GM21717 (cell line): ENCODE measurements around the gene MRPL39.

ENCODE experiments used
- ATAC-seq: cut with Tn5 transposase; IDR thresholded peaks from one replicate; pipeline ENCODE4 v1.9.1; 2021; ENCODE audit warnings: mild to moderate bottlenecking, moderate library complexity; ENCODE audit not compliant: unreplicated experiment

Gene MRPL39

DNA sequence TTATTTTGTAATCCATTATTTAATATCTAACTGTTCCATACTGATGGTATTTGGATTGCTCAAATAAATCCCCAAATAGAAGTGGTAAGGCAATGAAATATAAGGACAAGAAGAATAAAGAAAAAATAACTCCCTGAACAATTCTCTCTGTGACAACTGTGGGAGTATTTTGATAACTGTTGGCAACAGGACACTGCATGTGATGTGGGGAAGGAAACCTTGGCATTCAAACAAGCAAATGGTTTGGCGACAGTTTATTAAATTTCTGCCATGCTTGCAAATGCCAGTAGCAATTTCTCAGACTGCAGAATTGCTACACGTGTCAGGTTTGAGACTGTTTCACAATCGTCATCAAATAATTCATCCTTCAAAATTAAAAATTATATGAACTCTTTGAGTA lies 8.6 kb upstream of the MRPL39 start:
- ATAC-seq: no peak

DNA sequence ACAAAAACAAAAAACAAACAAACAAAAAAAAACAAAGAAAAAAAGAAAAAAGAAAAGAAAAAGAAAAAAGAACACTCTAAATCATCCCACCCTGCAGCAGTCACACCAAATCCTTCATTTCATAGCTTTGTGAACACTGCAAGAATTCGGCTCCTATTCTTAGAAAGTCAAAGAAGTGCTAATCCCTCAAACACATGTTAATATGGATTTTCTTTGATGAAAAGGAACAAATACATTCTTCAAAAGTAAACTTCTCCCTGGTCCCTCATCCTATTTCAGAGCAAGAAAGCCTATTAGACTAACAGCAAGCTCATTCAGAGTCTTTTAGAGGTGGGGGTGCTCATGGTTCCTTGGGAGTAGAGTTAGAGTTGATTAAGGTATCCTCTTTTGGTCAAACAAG lies 7.2 kb upstream of the MRPL39 start:
- no peak for ATAC-seq

DNA sequence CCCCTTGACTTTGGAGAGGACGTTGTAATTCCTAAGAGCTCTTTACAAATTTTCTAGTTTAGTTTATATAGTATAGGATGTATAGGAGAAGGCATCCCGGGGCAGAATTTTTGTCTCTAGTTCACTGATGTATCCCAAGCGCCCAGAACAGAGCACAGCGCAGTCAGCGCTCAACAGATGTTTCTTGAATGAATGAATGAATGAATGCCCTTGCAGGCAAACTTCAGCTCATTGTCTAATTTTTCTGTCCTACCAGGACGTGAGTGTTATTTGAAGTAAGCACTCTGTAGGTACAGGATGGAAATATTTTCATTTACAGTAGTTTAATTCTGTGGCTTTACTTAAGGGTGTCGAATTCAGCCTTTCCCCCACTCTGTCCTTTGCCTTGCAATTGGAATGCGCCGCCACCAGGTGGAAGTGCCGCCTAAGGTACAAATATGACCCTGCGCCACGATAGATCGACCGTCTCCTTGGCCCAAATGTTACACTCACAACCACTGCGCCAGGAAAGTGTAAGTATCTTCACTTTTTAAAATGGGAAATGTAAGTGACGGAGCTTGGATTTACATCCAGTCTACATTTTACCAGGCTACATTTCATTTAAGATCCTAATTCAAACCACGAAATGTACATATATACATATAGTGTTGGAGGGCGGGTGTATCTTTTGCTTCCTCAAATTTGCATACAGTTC lies 910 bp upstream of the MRPL39 start:
- ATAC-seq: peak; percentile 73

DNA sequence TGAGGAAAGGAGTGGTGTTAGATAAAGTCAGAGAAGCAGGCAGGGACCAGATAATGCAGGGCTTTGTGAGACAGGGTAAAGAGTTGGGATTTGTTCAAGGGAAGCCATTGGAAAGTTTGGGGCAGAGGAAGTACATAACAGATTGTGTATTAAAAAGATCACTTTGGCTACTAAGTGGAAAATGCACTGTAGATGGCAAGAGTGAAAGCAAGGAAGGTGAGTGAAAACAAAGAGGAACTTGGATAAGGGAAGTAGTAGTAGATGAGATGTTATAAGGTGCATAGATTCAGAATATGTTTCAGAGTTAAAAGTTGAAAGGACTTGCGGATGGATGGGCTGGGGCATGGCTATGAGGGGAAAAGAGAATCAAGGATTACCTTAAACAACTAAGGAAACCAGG lies 17.4 kb downstream of the MRPL39 start:
- no peak for ATAC-seq

DNA sequence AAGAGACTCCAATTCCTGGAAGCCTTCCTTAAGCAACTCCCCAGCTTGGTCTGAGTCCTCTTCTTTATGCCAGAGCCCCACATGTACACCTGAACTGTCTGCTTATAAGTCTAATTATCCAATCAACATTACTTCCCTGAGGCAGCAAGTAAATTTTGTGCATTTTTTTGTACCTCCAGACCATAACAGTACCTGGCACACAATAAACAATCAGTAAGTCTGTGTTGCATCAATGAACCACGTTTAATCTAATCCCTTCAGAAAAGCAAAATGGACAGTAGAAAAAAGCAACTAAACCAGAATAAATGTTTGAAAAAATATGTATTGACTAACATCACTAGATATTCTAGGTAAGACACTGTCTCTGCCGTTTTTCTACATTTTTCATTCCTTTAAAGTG lies 20.5 kb downstream of the MRPL39 start:
- ATAC-seq: no peak

DNA sequence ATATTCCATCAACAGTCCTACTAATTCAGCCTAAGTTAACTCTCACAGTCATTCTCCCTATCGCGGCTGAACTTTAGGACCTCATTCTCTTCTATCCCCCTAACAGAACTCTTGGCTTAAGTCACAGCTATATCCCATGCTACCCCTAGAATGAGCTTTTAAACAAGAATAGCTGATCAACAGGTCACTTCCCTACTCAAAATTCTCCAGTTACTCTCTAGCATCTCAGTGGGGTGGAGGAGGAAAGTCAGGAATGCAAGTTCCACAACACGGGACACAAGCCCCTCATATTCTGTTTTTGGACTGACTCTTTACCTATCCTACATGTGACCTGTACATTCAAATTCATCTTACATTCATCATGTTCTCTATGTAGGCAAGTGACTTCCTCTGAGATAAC lies 21.0 kb downstream of the MRPL39 start:
- ATAC-seq: no peak

DNA sequence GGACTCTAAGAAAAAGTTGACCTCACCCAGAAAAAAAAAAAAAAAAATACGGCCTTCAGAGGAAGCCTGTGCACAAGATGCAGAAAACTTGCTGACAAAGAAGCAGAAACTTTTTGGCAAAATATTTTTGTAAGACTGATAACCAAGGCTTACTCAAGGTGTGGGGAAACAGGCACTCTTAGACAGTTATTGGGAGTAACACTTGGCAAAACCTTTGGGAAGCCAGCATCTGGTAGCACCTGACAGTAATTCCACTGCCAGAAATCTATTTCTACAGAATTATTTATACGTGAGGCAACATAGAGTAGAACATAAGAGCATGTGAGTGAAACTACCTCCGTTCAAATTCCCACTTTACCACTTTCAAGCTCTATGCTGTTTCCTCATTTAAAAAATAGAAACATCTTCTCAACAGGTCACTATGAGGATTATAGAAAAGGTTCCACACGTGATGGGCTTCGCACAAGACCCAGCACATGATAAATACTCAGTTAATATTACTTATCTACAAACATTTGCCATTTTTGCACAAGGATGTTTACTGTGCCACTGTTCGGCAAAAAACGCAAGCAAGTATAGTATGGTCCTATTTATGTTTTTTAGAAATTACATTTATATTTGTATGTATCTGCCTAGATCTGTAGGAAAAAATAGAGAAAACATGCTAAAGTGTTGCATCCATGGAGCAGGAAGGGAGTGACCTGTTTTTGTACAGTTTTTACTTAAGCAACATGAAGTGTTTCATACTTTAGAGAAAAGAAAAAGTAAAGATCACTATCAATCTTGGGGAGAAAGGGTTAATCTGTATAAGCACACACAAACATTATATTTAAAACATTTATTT lies 22.2 kb downstream of the MRPL39 start:
- ATAC-seq: no peak

DNA sequence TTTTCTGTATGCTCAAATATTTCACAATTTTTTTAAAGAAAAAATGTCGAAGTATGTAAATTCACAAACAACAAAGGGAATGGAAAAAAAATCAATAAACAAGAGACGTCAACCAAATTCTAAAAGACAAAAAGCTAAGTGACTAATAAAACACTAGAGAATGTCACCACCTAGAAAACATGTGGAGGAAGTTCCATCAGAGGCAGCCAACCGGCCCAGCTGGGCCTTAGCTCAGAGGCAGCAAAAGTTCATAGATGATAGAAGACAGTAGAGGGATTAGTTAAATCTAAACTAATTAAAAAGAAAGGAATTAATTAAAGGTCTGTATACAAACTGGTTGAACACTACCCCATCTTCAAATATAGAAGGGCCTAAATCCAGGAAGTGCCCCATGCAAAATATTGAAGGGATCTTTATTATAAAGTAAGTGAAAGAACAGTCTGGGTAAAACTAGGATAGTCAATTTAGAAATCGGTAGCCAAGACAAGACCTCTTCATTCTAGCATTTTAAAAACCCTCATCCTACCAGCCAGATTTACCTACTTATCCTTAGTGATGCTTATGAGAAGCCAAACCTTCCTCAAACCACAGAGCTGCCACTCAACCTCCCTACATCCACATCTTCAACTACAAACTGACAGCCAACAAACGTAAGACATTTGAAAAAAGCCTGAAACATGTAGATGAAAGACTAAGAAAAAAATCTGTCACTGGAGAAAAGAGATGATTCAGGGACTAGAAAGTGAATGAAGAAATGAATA lies 23.7 kb downstream of the MRPL39 start:
- ATAC-seq: no peak

DNA sequence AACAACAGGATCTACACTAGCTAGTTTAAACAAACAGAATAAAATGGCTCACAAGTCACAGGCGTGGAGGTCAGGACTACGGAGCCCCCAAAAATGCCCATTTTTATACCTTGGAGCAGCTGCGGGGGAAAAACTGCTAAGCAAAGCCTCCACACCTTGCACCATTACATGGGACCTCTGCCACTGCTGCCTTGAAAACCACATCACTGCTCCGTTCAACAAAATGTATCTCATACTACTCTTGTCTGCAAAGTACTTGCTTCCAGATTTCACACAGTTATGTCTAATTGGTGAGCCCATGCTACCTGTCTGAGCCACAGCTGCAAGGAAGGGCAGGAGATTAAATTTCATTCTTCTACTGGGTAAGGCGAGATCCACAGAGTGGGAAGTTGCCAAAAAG lies 24.4 kb downstream of the MRPL39 start:
- ATAC-seq: no peak

DNA sequence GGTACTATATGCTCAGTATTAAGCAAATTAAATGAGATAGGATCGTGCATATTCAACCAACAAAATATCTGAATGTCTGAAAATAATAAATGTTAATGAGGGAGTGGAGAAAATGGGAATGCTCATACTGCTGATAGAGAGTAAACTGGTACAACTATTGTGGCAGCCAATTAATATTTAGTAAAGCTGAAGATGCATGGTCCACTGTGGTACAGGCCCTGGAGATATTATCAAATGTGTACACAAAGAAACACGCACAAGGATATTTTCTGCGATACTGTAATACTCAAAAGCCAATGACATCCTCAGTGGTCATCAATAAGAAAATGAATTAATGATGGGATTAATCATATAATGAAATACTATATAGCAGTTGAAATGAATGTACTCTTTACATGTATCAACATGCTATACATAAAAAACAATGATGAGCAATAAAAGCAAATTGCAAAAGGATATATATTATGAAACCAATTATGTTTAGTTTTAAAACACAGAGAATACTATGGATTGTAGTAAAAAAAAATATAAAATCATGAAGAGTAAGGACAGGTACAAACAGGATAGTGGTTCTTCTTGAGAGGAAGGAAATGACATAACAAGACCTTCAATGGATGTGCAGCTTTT lies 25.0 kb downstream of the MRPL39 start:
- no peak for ATAC-seq

DNA sequence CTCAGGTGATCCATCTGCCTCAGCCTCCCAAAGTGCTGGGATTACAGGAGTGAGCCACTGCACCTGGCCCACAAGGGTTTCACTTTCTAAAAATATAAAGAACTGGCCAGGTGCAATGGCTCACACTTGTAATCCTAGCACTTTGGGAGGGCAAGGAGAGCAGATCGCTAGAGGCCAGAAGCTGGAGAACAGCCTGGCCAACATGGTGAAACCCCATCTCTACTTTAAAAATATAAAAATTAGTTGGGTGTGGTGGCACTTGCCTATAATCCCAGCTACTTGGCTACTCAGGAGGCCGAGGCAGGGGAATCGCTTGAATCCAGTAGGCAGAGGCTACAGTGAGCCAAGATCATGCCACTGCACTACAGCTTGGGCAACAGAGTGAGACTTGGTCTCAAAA lies 25.7 kb downstream of the MRPL39 start:
- no peak for ATAC-seq

DNA sequence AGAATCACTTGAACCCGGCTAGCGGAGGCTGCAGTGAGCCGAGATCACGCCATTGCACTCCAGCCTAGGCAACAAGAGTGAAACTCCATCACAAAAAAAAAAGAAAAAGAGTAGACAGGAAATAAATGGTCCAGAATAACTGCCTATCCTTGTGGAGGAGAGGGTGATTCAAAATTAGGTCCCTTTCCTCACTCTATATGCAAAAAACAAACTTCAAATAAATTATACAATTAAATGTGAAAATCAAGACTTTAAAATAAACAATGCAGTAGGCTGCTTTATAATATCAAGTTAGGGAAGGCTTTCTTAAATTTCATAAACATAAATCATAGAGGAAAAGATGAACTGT lies 26.4 kb downstream of the MRPL39 start:
- ATAC-seq: no peak

DNA sequence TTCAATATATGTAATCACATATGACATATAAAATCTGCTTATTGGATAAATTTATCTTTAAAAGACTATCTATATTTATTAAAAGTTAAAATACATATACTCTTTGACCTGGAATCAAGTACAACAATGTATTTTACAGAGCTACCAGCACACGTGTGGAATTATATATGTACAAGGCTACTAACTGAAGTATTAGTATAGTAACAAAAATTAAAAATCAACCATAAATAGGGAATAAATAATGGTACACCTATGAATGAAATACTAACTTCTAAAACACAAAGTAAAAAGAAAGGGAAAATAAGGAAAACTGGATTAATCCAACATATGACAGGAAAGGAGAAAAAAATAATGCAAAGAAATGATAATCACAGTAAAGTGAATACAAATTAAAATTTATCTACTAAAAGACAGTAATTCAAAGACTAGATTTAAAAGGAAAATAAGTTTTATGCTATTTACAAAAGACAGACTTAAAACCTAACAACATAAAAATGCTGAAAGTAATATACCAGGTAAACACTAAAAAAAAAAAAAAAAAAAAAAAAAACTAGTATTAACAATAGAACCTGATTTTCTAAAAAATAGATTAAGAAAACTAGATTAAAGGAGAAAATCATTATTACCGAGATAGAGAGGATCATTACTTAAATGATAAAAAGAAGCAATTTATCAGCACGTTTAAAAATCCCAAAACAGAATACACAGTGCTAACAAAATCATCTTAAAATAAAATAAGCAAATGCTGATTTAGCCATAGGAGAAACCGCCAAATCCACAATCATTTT lies 27.9 kb downstream of the MRPL39 start:
- ATAC-seq: no peak

DNA sequence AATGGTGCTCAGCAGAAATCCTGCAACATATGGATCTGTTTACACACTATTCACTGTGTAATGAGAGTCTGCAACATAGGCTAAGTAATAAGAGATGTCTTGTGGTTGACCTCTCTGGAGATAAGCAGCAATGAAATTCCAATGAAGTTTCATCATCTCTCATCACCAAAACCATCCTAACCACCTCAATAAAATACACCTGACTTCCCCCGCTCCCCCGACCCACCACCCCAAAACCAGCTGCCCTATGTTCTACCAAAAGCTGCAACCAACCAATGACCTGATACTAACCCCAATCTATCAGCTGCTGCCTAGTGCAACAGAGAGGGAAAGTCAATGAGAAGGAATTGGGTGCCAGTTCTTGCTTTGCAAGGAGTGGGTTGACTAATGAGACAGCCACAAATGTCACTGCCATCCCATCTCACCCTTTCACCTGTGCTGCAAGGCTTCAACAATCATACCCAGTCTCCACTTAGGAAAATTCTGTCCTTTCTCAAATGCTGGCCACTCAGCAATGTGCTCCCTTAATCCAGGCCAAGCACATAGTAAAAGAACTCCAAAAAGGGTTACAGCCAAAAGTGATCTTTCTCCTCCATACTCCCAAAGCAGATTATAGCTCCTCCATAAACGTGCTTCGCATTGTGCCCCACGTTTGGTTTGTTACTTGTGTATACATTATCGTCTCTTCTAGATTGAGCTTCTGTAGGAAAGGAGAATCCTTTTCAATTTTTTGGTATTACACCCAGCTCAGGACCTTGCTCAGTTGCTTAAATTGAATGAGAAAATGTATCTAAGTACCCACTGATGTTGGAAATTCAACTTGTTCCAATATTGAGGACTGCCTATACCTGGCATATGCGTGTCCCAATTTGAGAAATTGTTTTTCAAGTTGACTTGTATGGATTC lies 29.0 kb downstream of the MRPL39 start:
- ATAC-seq: peak; percentile 27

DNA sequence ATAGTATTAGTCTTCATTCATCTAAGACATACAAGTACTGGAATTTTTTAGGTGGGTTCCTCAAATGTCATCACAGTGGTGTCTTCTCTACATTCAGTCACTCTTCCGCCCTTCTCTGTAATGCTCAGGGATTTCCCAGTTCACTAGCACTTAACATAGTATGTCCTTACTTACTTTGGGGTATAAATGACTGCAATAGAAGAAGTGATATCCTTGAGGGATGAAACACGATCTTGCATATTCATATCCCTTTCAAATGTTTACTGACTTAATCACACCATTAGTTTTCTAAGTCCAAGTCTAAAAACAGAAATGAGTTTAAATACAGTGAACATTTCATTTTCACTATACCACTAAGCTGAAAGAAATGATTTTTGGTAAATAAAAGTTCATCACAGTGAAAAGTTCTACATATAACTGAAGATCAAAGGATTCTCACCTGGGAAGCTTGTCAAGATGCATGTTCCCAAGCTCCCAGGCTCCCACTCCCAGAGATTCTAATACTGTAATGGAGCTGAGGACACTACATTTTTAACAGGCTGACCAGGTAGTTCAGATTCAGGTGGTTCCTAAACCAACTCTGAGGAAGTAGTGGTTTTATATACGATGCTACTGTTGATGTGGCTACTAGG lies 29.7 kb downstream of the MRPL39 start:
- peak; percentile 10 for ATAC-seq

DNA sequence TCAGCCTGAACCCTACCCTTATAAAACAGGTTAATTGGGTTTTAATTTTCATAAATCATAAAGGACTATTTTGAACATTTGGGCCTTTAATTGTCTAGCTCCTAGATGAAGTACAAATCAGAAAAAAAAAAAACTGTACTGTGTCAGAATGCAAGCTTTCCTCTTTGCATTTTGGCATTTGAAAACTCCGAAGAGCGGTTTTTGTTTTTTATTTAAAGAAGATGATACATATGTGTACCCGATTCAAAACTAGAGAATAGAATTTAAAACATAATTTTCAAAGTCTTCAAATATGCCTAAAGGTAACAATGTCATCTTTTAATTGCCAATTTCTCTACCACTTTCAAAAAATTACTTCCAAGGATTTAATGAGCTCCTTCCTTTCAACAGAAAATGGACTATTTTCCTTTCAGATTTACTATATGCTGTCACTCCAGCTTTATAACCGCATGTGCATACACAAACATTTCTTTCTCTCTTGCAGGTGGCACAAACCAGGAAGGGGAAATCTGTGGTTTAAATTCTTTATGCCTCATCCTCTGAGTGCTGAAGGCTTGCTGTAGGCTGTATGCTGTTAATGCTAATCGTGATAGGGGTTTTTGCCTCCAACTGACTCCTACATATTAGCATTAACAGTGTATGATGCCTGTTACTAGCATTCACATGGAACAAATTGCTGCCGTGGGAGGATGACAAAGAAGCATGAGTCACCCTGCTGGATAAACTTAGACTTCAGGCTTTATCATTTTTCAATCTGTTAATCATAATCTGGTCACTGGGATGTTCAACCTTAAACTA lies 33.7 kb downstream of the MRPL39 start:
- peak; percentile 15 for ATAC-seq

DNA sequence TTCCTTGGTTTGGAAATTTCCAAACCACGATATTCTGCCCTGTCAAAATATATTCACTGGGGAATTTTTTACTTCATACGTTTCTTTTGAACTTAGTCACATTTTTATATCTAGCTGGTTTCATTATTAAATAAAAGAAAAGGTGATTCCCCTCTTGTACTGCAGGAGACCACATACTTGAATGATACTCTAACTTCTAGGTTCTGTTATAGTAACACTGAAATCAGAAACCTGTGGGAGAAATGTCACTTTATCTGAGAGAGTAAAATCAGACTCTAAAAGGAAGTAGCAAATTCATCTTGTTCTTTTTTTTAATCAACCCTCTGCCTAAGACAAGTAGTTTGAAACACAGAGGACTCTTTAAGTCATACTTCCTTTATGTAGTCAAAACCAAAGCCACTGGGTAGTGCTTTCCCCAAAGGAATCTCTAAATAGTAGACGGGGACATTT lies 34.4 kb downstream of the MRPL39 start:
- peak; percentile 40 for ATAC-seq

DNA sequence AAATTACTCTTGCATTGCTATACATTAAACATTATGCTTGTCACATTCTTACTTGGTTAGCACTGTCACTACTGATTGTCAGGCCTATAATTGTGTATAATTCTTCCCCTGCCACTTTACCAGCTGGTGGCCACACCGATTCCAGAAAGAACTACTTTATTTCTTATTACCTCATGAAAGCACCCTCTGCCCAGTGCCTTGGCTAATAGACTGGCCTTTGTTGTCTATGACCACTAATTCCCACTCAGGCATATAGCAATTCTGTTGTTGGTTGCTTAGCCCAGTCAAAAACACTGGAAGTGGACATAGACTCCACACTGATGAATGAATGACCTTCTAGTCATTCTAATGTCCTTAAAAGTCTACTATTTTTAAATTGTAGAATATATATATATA lies 35.6 kb downstream of the MRPL39 start:
- ATAC-seq: no peak
